NK-92 treated with Interleukin-12 subunit alpha and Interleukin-12 subunit beta, amount 100 ng/mL, for 24 hours (cell line): ENCODE data around the gene GALNT17.
"Not testable (repeated sequence)": the region's sequence is repeated elsewhere in the genome, so short reads cannot be mapped to it uniquely, and the experiment has no call there.

Experiments used
- DNase-seq: peaks from one replicate; lab custom pipeline; 2025; lab: John Stamatoyannopoulos, UW

GALNT17 gene

GRCh38 chr7:71695186-71695585, 563.2 kb downstream of the GALNT17 start:
- no peak for DNase-seq

- DNase-seq: no peak
These were observed 564.6 kb downstream of the GALNT17 start for GRCh38 chr7:71696511-71696910.

- no peak for DNase-seq
These were observed 565.5 kb downstream of the GALNT17 start for GRCh38 chr7:71697400-71697799.

- DNase-seq: no peak
These were observed 573.3 kb downstream of the GALNT17 start for GRCh38 chr7:71705217-71705616.

GRCh38 chr7:71705901-71706596, 574.1 kb downstream of the GALNT17 start:
- DNase-seq: no peak

GRCh38 chr7:71706597-71706975, 574.6 kb downstream of the GALNT17 start:
- DNase-seq: no peak

- no peak for DNase-seq
These were observed 575.1 kb downstream of the GALNT17 start for GRCh38 chr7:71707041-71707440.

- DNase-seq: no peak
These were observed 576.8 kb downstream of the GALNT17 start for GRCh38 chr7:71708710-71709109.

- DNase-seq: no peak
These were observed 578.5 kb downstream of the GALNT17 start for GRCh38 chr7:71710442-71710841.

GRCh38 chr7:71712653-71713180, 580.8 kb downstream of the GALNT17 start:
- no peak for DNase-seq

- DNase-seq: no peak
These were observed 584.7 kb downstream of the GALNT17 start for GRCh38 chr7:71716690-71717089.

GRCh38 chr7:71718563-71718962, 586.6 kb downstream of the GALNT17 start:
- no peak for DNase-seq

- DNase-seq: no peak
These were observed 589.8 kb downstream of the GALNT17 start for GRCh38 chr7:71721742-71722141.

GRCh38 chr7:71723859-71724258, 591.9 kb downstream of the GALNT17 start:
- DNase-seq: no peak

GRCh38 chr7:71727347-71727746, 595.4 kb downstream of the GALNT17 start:
- DNase-seq: no peak

- DNase-seq: no peak
These were observed 599.8 kb downstream of the GALNT17 start for GRCh38 chr7:71731740-71732139.

GRCh38 chr7:71733107-71733870, 601.3 kb downstream of the GALNT17 start:
- peak; percentile 54 for DNase-seq

GRCh38 chr7:71735961-71736556, 604.1 kb downstream of the GALNT17 start:
- DNase-seq: peak; percentile 9

GRCh38 chr7:71737931-71738540, 606.1 kb downstream of the GALNT17 start:
- not testable (repeated sequence) for DNase-seq

- no peak for DNase-seq
These were observed 607.7 kb downstream of the GALNT17 start for GRCh38 chr7:71739520-71740173.

GRCh38 chr7:71740174-71740560, 608.2 kb downstream of the GALNT17 start:
- no peak for DNase-seq

- no peak for DNase-seq
These were observed 614.1 kb downstream of the GALNT17 start for GRCh38 chr7:71746006-71746405.
